PC-9 (cell line): ENCODE results near the gene GPHA2.

Experiments used
- EZH2 ChIP-seq: fragments of 200-600 bp; sonication (generic); IDR thresholded peaks from 2 replicates; pipeline ENCODE4 v1.8.0; 2017; ENCODE audit warnings: antibody characterized with exemption, low read depth
- TF ChIP-seq, protein P1 (sequence below): fragments of 200-600 bp; sonication (generic); conservative IDR thresholded peaks from 2 replicates; pipeline ENCODE4 v1.6.1; 2017; ENCODE audit warnings: mixed run types, antibody characterized with exemption, mild to moderate bottlenecking, moderate library complexity

DNA sequence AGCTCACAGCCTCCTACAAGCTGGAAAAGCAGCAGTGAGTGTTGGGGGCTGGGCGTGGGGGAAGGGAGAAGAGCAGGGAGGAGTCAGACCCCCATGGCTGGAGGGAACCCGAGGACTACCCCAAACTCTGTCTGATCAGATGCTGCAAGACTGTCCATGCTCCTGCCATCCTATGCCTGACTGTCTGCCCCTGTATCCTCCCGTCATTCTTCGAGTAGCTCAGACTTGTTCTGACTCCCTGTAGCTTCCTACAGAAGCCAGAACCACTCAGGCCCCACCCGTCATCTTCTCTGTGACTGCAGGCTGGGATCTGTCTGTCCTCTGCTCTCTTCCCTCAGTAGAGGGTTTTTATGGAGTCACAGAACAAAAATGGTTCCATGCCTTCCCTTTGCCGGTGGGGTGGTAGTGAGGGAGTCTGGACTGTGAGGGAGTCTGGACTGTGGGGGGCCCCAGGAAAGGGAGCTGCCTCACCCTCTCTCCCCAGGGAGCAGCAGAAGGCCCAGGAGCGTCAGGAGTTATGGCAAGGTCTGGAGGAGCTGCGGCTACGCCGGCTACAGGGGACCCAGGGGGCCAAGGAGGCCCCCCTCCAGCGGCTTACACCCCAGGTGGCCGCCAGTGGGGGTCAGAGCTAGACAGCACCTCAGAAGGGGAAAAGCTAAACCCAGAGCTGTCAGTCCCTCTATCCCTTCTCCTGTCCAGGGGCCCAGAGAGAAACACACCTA lies 2.3 kb downstream of the GPHA2 start:
- TF ChIP-seq, protein P1, sequence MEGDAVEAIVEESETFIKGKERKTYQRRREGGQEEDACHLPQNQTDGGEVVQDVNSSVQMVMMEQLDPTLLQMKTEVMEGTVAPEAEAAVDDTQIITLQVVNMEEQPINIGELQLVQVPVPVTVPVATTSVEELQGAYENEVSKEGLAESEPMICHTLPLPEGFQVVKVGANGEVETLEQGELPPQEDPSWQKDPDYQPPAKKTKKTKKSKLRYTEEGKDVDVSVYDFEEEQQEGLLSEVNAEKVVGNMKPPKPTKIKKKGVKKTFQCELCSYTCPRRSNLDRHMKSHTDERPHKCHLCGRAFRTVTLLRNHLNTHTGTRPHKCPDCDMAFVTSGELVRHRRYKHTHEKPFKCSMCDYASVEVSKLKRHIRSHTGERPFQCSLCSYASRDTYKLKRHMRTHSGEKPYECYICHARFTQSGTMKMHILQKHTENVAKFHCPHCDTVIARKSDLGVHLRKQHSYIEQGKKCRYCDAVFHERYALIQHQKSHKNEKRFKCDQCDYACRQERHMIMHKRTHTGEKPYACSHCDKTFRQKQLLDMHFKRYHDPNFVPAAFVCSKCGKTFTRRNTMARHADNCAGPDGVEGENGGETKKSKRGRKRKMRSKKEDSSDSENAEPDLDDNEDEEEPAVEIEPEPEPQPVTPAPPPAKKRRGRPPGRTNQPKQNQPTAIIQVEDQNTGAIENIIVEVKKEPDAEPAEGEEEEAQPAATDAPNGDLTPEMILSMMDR = no peak
- no peak for TF ChIP-seq EZH2
